A673 (cell line): ENCODE results near the gene PLLP.

ENCODE experiments used
- CTCF ChIP-seq: fragments of 300-800, 200-600 bp; sonication (generic); conservative IDR thresholded peaks from 2 replicates; pipeline ENCODE4 v1.5.1; 2017; ENCODE audit warnings: low read depth, mild to moderate bottlenecking, antibody characterized with exemption, low read length, moderate library complexity, mixed read lengths
- EZH2 ChIP-seq: fragments of 200-600 bp; sonication (generic); IDR thresholded peaks from 2 replicates; pipeline ENCODE4 v1.6.1; 2017; ENCODE audit warnings: borderline replicate concordance, low read depth, mild to moderate bottlenecking, mixed read lengths, antibody characterized with exemption, low read length; ENCODE audit not compliant: poor library complexity, severe bottlenecking

- TF ChIP-seq CTCF (no peak), EZH2 (no peak)
These were observed 18.8 kb upstream of the PLLP start for GRCh38 chr16:57303021-57303909.
